NCI-H1105 treated with DMSO at 0.1 percent for 48 hours (cell line): ENCODE results near the gene TK2.
"Not testable (repeated sequence)": the region's sequence is repeated elsewhere in the genome, so short reads cannot be mapped to it uniquely, and the experiment has no call there.

Source experiments
- DNase-seq: peaks from one replicate; lab custom pipeline; 2025; lab: John Stamatoyannopoulos, UW

TK2 gene

GRCh38 chr16:66549284-66550131, at the start of gene TK2:
TSS of gene TK2 (minus strand) at chr16:66550122. CDS start at chr16:66550061, 61 bp downstream.
- DNase-seq: peak; percentile 51

- no peak for DNase-seq
Observed at GRCh38 chr16:66598111-66598510, 48.2 kb upstream of the TK2 start.

GRCh38 chr16:66596986-66597848, 47.3 kb upstream of the TK2 start:
- DNase-seq: no peak

- DNase-seq: not testable (repeated sequence)
Observed at GRCh38 chr16:66596559-66596958, 46.6 kb upstream of the TK2 start.

GRCh38 chr16:66594739-66595138, 44.8 kb upstream of the TK2 start:
- DNase-seq: no peak

GRCh38 chr16:66592814-66593213, 42.9 kb upstream of the TK2 start:
- no peak for DNase-seq

- no peak for DNase-seq
Observed at GRCh38 chr16:66592241-66592640, 42.3 kb upstream of the TK2 start.

GRCh38 chr16:66591018-66591417, 41.1 kb upstream of the TK2 start:
- no peak for DNase-seq

- no peak for DNase-seq
Observed at GRCh38 chr16:66590322-66590721, 40.4 kb upstream of the TK2 start.

- no peak for DNase-seq
Observed at GRCh38 chr16:66588981-66589713, 39.2 kb upstream of the TK2 start.

GRCh38 chr16:66587881-66588600, 38.1 kb upstream of the TK2 start:
- no peak for DNase-seq

- DNase-seq: no peak
Observed at GRCh38 chr16:66585481-66586239, 35.7 kb upstream of the TK2 start.

GRCh38 chr16:66581246-66581952, 31.5 kb upstream of the TK2 start:
- no peak for DNase-seq

- DNase-seq: no peak
Observed at GRCh38 chr16:66580605-66581209, 30.8 kb upstream of the TK2 start.

- no peak for DNase-seq
Observed at GRCh38 chr16:66578651-66579531, 29.0 kb upstream of the TK2 start, which contains the start of gene CMTM2. TSS of gene CMTM2 (plus strand) at chr16:66579463. CDS start at chr16:66579608, 145 bp downstream.

- no peak for DNase-seq
Observed at GRCh38 chr16:66576296-66576695, 26.4 kb upstream of the TK2 start.

- DNase-seq: no peak
Observed at GRCh38 chr16:66575060-66575459, 25.1 kb upstream of the TK2 start.

- no peak for DNase-seq
Observed at GRCh38 chr16:66574531-66574930, 24.6 kb upstream of the TK2 start.

GRCh38 chr16:66574081-66574480, 24.2 kb upstream of the TK2 start:
- DNase-seq: no peak
